Right atrium auricular region (tissue), 2 donors: Measurements from ENCODE around the gene LMNB1. TPM values are rescaled to one million over a fixed set of nuclear protein-coding genes. Genes with fewer than 3 reads are reported as not detected.
A peak's percentile ranks its signal among the peaks of the same experiment; 100 is the strongest.

Experiments
- DNase-seq: peaks from one replicate; pipeline ENCODE4 v3.0.0-alpha.2; 2019; ENCODE audit warnings: low spot score
- H3K27ac ChIP-seq, 2 donors: fragments of 200-600 bp; sonication (generic); 1 replicate in 1 of 2; 2 replicates in 1 of 2; pipeline ENCODE4 v1.5.1; 2016 to 2019
- H3K27me3 ChIP-seq, 2 donors: fragments of 200-600 bp; sonication (generic); one replicate each; pipeline versions ENCODE4 v1.5.1 to v1.6.0; 2017 to 2019
- H3K36me3 ChIP-seq: fragments of 200-600 bp; sonication (generic); one replicate; pipeline ENCODE4 v1.5.1; 2016
- H3K4me1 ChIP-seq, 2 donors: fragments of 200-600 bp; sonication (generic); one replicate each; pipeline versions ENCODE4 v1.5.1 to v1.6.0; 2017 to 2019
- H3K4me3 ChIP-seq, 2 donors: fragments of 200-600 bp; sonication (generic); 1 replicate in 1 of 2; 2 replicates in 1 of 2; pipeline ENCODE4 v1.5.1; 2017 to 2019; ENCODE audit warnings: mild to moderate bottlenecking in 1 of 2, moderate library complexity in 1 of 2
- H3K9me3 ChIP-seq, 2 donors: fragments of 200-600 bp; sonication (generic); one replicate each; pipeline ENCODE4 v1.5.1; 2019
- CTCF ChIP-seq, 2 donors: fragments of 200-600 bp; sonication (generic); IDR thresholded peaks; one replicate each; pipeline ENCODE4 v1.5.1; 2019; ENCODE audit warnings: antibody characterized with exemption in 2 of 2
- total RNA-seq, 2 donors: library from RNA; depleted of rRNA; stranded (reverse); fragments of >200 nt; gene quantifications; one replicate each; pipeline ENCODE4 v1.1.0, GENCODE V29; 2016

The LMNB1 gene
- total RNA-seq, 2 donors from 2014 or later: 2.5 to 2.6 TPM

GRCh38 chr5:126869005-126869451, 92.1 kb downstream of the LMNB1 start:
- no peak for DNase-seq
- peaks cover 0 to 13% of the 10 kb centered on the region in 2 donors for H3K4me1 ChIP-seq
- no peak overlapping the region for H3K27ac ChIP-seq
- peak overlapping the region in 1 of 2 donors; percentile 0 for H3K4me3 ChIP-seq
- no peak for TF ChIP-seq CTCF (IDR thresholded peaks at IDR 0.05)
- H3K9me3 ChIP-seq: no peaks in the 10 kb centered on the region
- no peaks in the 10 kb centered on the region for H3K27me3 ChIP-seq
- H3K36me3 ChIP-seq: no peaks in the 10 kb centered on the region

DNA sequence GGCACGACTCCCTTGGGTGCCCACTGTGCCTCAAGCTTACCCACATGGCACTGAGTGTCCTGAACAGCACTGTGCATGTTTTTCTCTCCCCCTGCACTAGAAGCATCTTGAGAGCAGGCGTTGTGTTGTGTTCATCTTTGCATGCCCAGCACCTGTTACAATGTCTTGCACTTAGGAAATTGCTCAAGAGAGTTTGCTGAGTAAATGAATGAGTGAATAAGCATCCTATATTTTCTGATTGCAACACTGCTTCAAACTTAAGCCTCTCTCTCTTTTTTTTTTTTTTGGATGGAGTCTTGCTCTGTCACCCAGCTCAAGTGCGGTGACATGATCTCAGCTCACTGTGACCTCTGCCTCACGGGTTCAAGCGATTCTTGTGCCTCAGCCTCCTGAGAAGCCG, 94.5 kb downstream of the LMNB1 start:
- H3K4me1 ChIP-seq: peaks cover 0 to 13% of the 10 kb centered on the region in 2 donors
- no peaks in the 10 kb centered on the region for H3K9me3 ChIP-seq
- no peak for DNase-seq
- H3K36me3 ChIP-seq: no peaks in the 10 kb centered on the region
- no peak for TF ChIP-seq CTCF (IDR thresholded peaks at IDR 0.05)
- no peak overlapping the region for H3K27ac ChIP-seq
- H3K27me3 ChIP-seq: no peaks in the 10 kb centered on the region
- no peak overlapping the region for H3K4me3 ChIP-seq

DNA sequence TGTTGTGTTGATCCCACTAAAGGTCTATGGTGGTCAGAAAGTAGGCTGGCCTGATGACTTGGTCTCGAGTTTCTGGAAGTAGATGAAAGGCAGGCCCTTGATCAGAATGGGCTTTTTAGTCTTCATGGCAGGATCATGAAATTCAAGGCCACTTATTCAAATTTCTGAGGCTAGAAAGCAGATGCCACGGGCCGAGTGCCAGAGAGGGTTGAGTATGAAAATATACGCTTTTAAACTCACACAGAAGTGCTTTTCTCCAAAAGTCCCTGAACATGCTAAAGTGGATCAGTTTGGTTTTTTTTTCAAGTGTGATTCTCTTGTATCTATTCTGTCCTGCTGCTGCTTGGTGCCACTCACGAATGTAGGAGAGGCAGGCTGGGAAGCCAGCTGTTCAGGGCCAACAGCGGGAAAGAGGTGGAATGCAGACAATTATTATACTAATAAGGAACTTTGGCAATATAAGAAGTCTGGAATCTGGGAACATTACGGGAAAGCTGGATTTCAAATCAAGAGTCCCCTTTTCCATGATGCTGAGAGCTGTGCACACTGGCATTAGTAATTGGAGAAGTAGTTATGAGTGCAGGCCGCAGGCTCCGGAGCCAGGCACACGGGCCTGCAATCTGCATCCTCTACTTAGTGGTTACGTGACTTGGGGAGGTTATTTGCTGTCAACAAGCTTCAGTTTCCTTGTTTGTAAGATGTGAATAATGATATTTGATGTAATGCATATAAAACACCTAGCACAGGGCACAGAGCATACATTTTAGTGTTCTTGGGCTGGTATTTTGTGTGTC, 95.8 kb downstream of the LMNB1 start:
- Histone ChIP-seq H3K36me3 (no peaks in the 10 kb centered on the region), H3K4me1 (peaks cover 0 to 6% of the 10 kb centered on the region in 2 donors), H3K4me3 (no peak overlapping the region), H3K27me3 (no peaks in the 10 kb centered on the region), H3K9me3 (no peaks in the 10 kb centered on the region), H3K27ac (no peak overlapping the region)
- no peak for TF ChIP-seq CTCF (IDR thresholded peaks at IDR 0.05)
- no peak for DNase-seq

DNA sequence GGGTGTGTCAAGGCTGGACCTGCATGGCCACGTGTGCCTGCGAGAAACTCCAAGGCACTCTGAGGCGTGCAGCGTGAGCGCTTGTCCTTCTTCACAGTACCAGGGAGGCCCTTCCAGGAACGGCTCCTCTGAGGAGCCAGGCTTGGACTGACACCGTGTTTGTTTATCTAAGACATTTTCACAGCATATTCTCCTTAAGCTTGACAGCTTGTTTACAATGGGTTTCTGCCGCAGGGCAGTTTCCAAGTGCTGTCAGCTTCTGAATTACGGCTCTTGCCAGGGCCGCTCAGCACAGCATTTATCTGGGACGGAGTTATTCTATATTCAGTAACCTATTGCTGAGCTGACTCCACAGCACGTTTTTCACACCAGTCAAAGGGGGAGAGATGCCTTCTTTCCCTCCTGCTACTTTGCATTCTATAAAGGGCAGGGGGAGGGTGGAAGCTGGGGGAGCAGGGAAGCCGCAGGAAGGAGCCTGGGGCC, 98.4 kb downstream of the LMNB1 start:
- H3K4me1 ChIP-seq: peaks cover 0 to 6% of the 10 kb centered on the region in 2 donors
- no peak for TF ChIP-seq CTCF (IDR thresholded peaks at IDR 0.05)
- H3K27ac ChIP-seq: no peak overlapping the region
- no peak overlapping the region for H3K4me3 ChIP-seq
- H3K27me3 ChIP-seq: no peaks in the 10 kb centered on the region
- H3K36me3 ChIP-seq: no peaks in the 10 kb centered on the region
- no peaks in the 10 kb centered on the region for H3K9me3 ChIP-seq
- no peak for DNase-seq

DNA sequence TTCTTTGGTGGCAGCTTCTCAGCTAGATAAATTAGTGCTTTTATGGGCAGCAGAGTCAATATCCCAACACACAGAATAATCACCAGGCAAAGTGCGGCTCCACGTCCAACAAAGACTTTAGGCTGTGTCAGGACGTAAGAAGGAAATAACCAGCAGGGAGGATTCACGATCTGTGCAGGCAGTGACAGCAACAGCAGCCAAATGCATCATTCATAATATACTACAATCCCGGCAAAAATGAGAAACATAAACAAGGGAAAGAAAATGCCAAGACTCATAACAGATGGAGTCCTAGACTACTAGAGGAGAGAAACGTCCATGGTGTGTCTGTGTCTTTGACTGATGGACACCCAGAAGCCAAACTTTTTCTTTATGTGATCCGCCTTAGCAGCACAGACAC, 100.7 kb downstream of the LMNB1 start:
- Histone ChIP-seq H3K36me3 (no peaks in the 10 kb centered on the region), H3K27me3 (no peaks in the 10 kb centered on the region), H3K27ac (no peak overlapping the region), H3K9me3 (no peaks in the 10 kb centered on the region), H3K4me1 (peaks cover 0 to 6% of the 10 kb centered on the region in 2 donors), H3K4me3 (no peak overlapping the region)
- DNase-seq: no peak
- TF ChIP-seq CTCF (IDR thresholded peaks at IDR 0.05): no peak
